HEK293T (cell line): ENCODE data around the gene NUBP2.

Experiments used
- NFRKB ChIP-seq: fragments of 450-650 bp; IDR thresholded peaks from 2 replicates; pipeline ENCODE4 v1.6.1; 2016; ENCODE audit warnings: mild to moderate bottlenecking, moderate library complexity
- SUZ12 ChIP-seq: fragments of 450-650 bp; IDR thresholded peaks from 2 replicates; pipeline ENCODE4 v1.6.1; 2016; ENCODE audit warnings: mild to moderate bottlenecking

GRCh38 chr16:1764971-1765370 lies 17.8 kb upstream of the NUBP2 start:
- TF ChIP-seq NFRKB = no peak
- TF ChIP-seq SUZ12 = no peak
